Hepatocyte (in vitro differentiated cells): ENCODE results near the gene ADGRL3. TPM values are rescaled to one million over a fixed set of nuclear protein-coding genes. Genes with fewer than 3 reads are reported as not detected.

Experiments
- DNase-seq: peaks from one replicate; pipeline ENCODE4 v3.0.0-alpha.2; 2016; ENCODE audit warnings: low spot score
- H2AFZ ChIP-seq: fragments of 200-600 bp; sonication (generic); 2 replicates; pipeline ENCODE4 v1.6.0; 2016; ENCODE audit warnings: antibody characterized with exemption, mild to moderate bottlenecking
- H3K27ac ChIP-seq: fragments of 200-600 bp; sonication (generic); 2 replicates; pipeline ENCODE4 v1.5.1; 2016; ENCODE audit warnings: mild to moderate bottlenecking
- H3K27me3 ChIP-seq: fragments of 200-600 bp; sonication (generic); 2 replicates; pipeline ENCODE4 v1.6.1; 2016
- H3K36me3 ChIP-seq: fragments of 200-600 bp; sonication (generic); replicated peaks from 2 replicates; pipeline ENCODE4 v1.5.1; 2016; ENCODE audit warnings: low read depth; ENCODE audit not compliant: insufficient read depth
- H3K4me1 ChIP-seq: fragments of 200-600 bp; sonication (generic); 2 replicates; pipeline ENCODE4 v1.5.1; 2016; ENCODE audit warnings: mild to moderate bottlenecking, moderate library complexity; ENCODE audit not compliant: insufficient read depth
- H3K4me2 ChIP-seq: fragments of 200-600 bp; sonication (generic); 2 replicates; pipeline ENCODE4 v1.6.0; 2016
- H3K4me3 ChIP-seq: fragments of 200-600 bp; sonication (generic); 2 replicates; pipeline ENCODE4 v1.5.1; 2016; ENCODE audit warnings: mild to moderate bottlenecking
- H3K79me2 ChIP-seq: fragments of 200-600 bp; sonication (generic); 2 replicates; pipeline ENCODE4 v1.6.0; 2017; ENCODE audit warnings: mild to moderate bottlenecking
- H3K9me2 ChIP-seq: fragments of 200-600 bp; sonication (generic); replicated peaks from 2 replicates; pipeline ENCODE4 v1.6.0; 2017; ENCODE audit warnings: mild to moderate bottlenecking; ENCODE audit not compliant: insufficient read depth
- H3K9me3 ChIP-seq: fragments of 200-600 bp; sonication (generic); 2 replicates; pipeline ENCODE4 v1.5.1; 2016; ENCODE audit warnings: low read depth, mild to moderate bottlenecking
- H4K20me1 ChIP-seq: fragments of 200-600 bp; sonication (generic); 2 replicates; pipeline ENCODE4 v1.6.0; 2016; ENCODE audit warnings: mild to moderate bottlenecking; ENCODE audit not compliant: insufficient read depth, poor library complexity, severe bottlenecking
- CTCF ChIP-seq: fragments of 200-600 bp; sonication (generic); IDR thresholded peaks from 2 replicates; pipeline ENCODE4 v1.5.1; 2016; ENCODE audit warnings: antibody characterized with exemption, mild to moderate bottlenecking; ENCODE audit not compliant: poor library complexity
- EZH2 ChIP-seq: fragments of 200-600 bp; sonication (generic); IDR thresholded peaks from 2 replicates; pipeline ENCODE4 v1.6.1; 2016; ENCODE audit warnings: antibody characterized with exemption, mild to moderate bottlenecking, borderline replicate concordance
- EZH2phosphoT487 ChIP-seq: fragments of 200-600 bp; sonication (generic); IDR thresholded peaks from one replicate; pipeline ENCODE4 v1.6.1; 2018; ENCODE audit warnings: antibody characterized with exemption, mild to moderate bottlenecking, low read depth, moderate library complexity; ENCODE audit not compliant: unreplicated experiment, severe bottlenecking
- WGBS: methylation state at CpG from one replicate; pipeline ENCODE4 v1.1.6; 2016; ENCODE audit warnings: low lambda C conversion rate; ENCODE audit errors: missing lambda C conversion rate; 5-methylcytosine and 5-hydroxymethylcytosine counted together
- polyA plus RNA-seq: library from polyadenylated mRNA; unstranded; fragments of >200 nt; fragmentation: Nextera tagmentation; extraction: Ambion mirVana; gene quantifications from 2 replicates; pipeline ENCODE4 v1.2.1, GENCODE V29; 2016
- total RNA-seq: library from RNA; depleted of rRNA; stranded (reverse); fragments of >200 nt; gene quantifications from 2 replicates; pipeline ENCODE4 v1.2.3, GENCODE V29; 2014

The ADGRL3 gene
- total and polyA plus RNA-seq, 2 experiments from 2014 or later = 4.4 to 21.2 TPM

GRCh38 chr4:61596606-61597340 lies 396.6 kb downstream of the ADGRL3 start:
- no peak for TF ChIP-seq CTCF
- TF ChIP-seq EZH2phosphoT487 = no peak
- TF ChIP-seq EZH2 = no peak
- no peak overlapping the region for H3K27ac ChIP-seq
- WGBS = 72% methylated on average over 5 of the region's 5 CpGs

GRCh38 chr4:61603086-61603485 lies 403.0 kb downstream of the ADGRL3 start:
- no peak overlapping the region for H2AFZ ChIP-seq
- H3K27ac ChIP-seq = no peak overlapping the region
- H3K9me3 ChIP-seq = no peaks in the 10 kb centered on the region
- no peaks in the 10 kb centered on the region for H3K79me2 ChIP-seq
- H3K9me2 ChIP-seq = no peaks in the 10 kb centered on the region
- H3K4me1 ChIP-seq = no peaks in the 10 kb centered on the region
- WGBS = 73% methylated on average over 3 of the region's 3 CpGs
- H3K4me2 ChIP-seq = no peak overlapping the region
- no peak for TF ChIP-seq CTCF
- TF ChIP-seq EZH2 = no peak
- no peak for TF ChIP-seq EZH2phosphoT487
- H3K4me3 ChIP-seq = no peak overlapping the region
- H3K36me3 ChIP-seq = no peaks in the 10 kb centered on the region
- H3K27me3 ChIP-seq = no peaks in the 10 kb centered on the region
- no peak for DNase-seq
- H4K20me1 ChIP-seq = no peaks in the 10 kb centered on the region

More at GRCh38 chr4:61596606-61597340, 396.6 kb downstream of the ADGRL3 start:
- Histone ChIP-seq H3K27me3 (no peaks in the 10 kb centered on the region), H3K9me2 (no peaks in the 10 kb centered on the region), H3K4me3 (no peak overlapping the region), H3K79me2 (no peaks in the 10 kb centered on the region), H3K4me1 (no peaks in the 10 kb centered on the region), H4K20me1 (no peaks in the 10 kb centered on the region), H2AFZ (no peak overlapping the region), H3K9me3 (no peaks in the 10 kb centered on the region), H3K4me2 (no peak overlapping the region), H3K36me3 (no peaks in the 10 kb centered on the region)
- DNase-seq = no peak

- no peaks in the 10 kb centered on the region for H3K9me3 ChIP-seq
- H3K4me3 ChIP-seq = no peak overlapping the region
- no peak overlapping the region for H3K4me2 ChIP-seq
- no peaks in the 10 kb centered on the region for H3K27me3 ChIP-seq
- TF ChIP-seq EZH2phosphoT487 (no peak), EZH2 (no peak), CTCF (no peak)
- no peaks in the 10 kb centered on the region for H3K4me1 ChIP-seq
- H3K79me2 ChIP-seq = no peaks in the 10 kb centered on the region
- H2AFZ ChIP-seq = no peak overlapping the region
- no peaks in the 10 kb centered on the region for H4K20me1 ChIP-seq
- no peaks in the 10 kb centered on the region for H3K36me3 ChIP-seq
- no peaks in the 10 kb centered on the region for H3K9me2 ChIP-seq
- no peak for DNase-seq
- H3K27ac ChIP-seq = no peak overlapping the region
- 65% methylated on average over 2 of the region's 2 CpGs for WGBS
Measured at GRCh38 chr4:61604054-61604453, 403.9 kb downstream of the ADGRL3 start.

- DNase-seq = no peak
Measured at GRCh38 chr4:61605984-61606383, 405.9 kb downstream of the ADGRL3 start.

More at GRCh38 chr4:61605984-61606383, 405.9 kb downstream of the ADGRL3 start:
- Histone ChIP-seq H4K20me1 (no peaks in the 10 kb centered on the region), H3K4me3 (no peak overlapping the region), H3K9me2 (no peaks in the 10 kb centered on the region), H3K4me1 (no peaks in the 10 kb centered on the region), H3K27ac (no peak overlapping the region), H3K4me2 (no peak overlapping the region), H3K36me3 (no peaks in the 10 kb centered on the region), H3K9me3 (no peaks in the 10 kb centered on the region), H3K79me2 (no peaks in the 10 kb centered on the region), H3K27me3 (no peaks in the 10 kb centered on the region), H2AFZ (no peak overlapping the region)
- TF ChIP-seq CTCF (no peak), EZH2phosphoT487 (no peak), EZH2 (no peak)
